Psoas muscle (tissue), 8 donors: ENCODE results near the gene CDK11A. TPM values are rescaled to one million over a fixed set of nuclear protein-coding genes. Genes with fewer than 3 reads are reported as not detected.
A peak's percentile ranks its signal among the peaks of the same experiment; 100 is the strongest.
"Not testable (repeated sequence)": the region's sequence is repeated elsewhere in the genome, so short reads cannot be mapped to it uniquely, and the experiment has no call there.

ENCODE experiments used
- ATAC-seq, 4 donors: fragments of 200-7000 bp; cut with Tn5 transposase; one replicate each; pipeline ENCODE4 v1.9.1; 2020; ENCODE audit warnings: moderate library complexity in 3 of 4, mild to moderate bottlenecking in 2 of 4
- DNase-seq, 2 donors: peaks; one replicate each; pipeline ENCODE4 v3.0.0-alpha.2; 2020
- H3K27ac ChIP-seq: fragments of 200-600 bp; one replicate; pipeline ENCODE4 v1.8.0; 2022
- H3K27me3 ChIP-seq, 3 donors: fragments of 200-600 bp in 1 of 3; one replicate each; pipeline versions ENCODE4 v1.6.1 to v1.8.0; 2013 to 2022; ENCODE audit warnings: low read length in 2 of 3, mild to moderate bottlenecking in 2 of 3, moderate library complexity in 1 of 3; ENCODE audit not compliant: insufficient read depth in 3 of 3
- H3K36me3 ChIP-seq, 2 donors: fragments of 200-600 bp in 1 of 2; one replicate each; pipeline versions ENCODE4 v1.6.1 to v1.8.0; 2013 to 2022; ENCODE audit warnings: low read depth in 1 of 2, mild to moderate bottlenecking in 1 of 2, moderate library complexity in 1 of 2; ENCODE audit not compliant: insufficient read depth in 1 of 2
- H3K4me1 ChIP-seq: fragments of 200-600 bp; one replicate; pipeline ENCODE4 v1.8.0; 2022
- H3K4me3 ChIP-seq: fragments of 200-600 bp; one replicate; pipeline ENCODE4 v1.8.0; 2022; ENCODE audit warnings: mild to moderate bottlenecking
- H3K9me3 ChIP-seq: fragments of 200-600 bp; one replicate; pipeline ENCODE4 v1.8.0; 2022
- CTCF ChIP-seq: fragments of 200-600 bp; IDR thresholded peaks from one replicate; pipeline ENCODE4 v1.8.0; 2022; ENCODE audit warnings: antibody characterized with exemption
- WGBS, 3 donors: extraction: QIAGEN DNeasy Blood & Tissue Kit; methylation state at CpG; one replicate each; pipeline versions ENCODE4 v1.1.6 to v1.1.7; 2013; 5-methylcytosine and 5-hydroxymethylcytosine counted together
- intact Hi-C, 2 donors: fragments of 100-400 bp; cut with DNase I; formaldehyde crosslinking; loops; one replicate each; pipeline versions ENCODE4 v1.11.0 to v1.14.2; 2022
- polyA plus RNA-seq, 3 donors: library from polyadenylated mRNA; stranded (reverse); fragments of 200-250 nt; gene quantifications; one replicate each; pipeline ENCODE4 v1.2.3, GENCODE V29; 2013
- total RNA-seq, 4 donors: library from RNA; stranded (reverse); fragmentation: NEBNext Ultra II Directional in 2 of 4; extraction: Animal tissue kit (Norgen Biotek cat#: 25700) in 2 of 4; gene quantifications; one replicate each; pipeline versions ENCODE4 v1.2.1 to v1.2.4, GENCODE V29; 2021 to 2023
- donor health status: healthy with polysubstance abuse.
- donor health status: DM: no; HTN: no; CAD: no; lungs with moderate emphysema.
- donor health status: Bipolar disorder and iron deficiency.
- donor health status: healthy.
- donor health status: DM: yes; HTN: yes; CAD: no.
- donor health status: DM: no; HTN: no; CAD: no.
- donor health status: DM: no; HTN: no; CAD: no.
- donor health status: DM: yes; HTN: yes; CAD: no.

The CDK11A gene
- total and polyA plus RNA-seq, 7 donors: 15.9 to 36.6 (median 20.4) TPM

DNA sequence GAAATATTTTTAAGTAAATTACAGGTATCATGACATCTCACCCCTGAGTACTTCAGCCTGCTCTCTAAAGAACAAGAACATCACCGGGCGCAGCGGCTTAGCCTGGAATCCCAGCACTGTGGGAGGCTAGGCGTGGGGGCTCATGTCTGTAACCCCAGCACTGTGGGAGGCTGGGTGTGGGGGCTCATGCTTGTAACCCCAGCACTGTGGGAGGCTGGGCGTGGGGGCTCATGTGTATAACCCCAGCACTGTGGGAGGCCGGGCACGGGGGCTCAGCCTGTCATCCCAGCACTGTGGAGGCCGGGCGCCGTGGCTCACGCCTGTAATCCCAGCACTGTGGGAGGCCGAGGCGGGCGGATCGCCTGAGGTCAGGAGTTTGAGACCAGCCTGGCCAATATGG is 57.6 kb downstream of the CDK11A start:
- Histone ChIP-seq H3K4me1 (peaks cover 11% of the 10 kb centered on the region), H3K4me3 (no peak overlapping the region), H3K36me3 (peaks cover 2 to 64% of the 10 kb centered on the region in 2 donors), H3K27me3 (no peaks in the 10 kb centered on the region), H3K9me3 (no peaks in the 10 kb centered on the region), H3K27ac (no peak overlapping the region)
- intact Hi-C loops: no loop called here
- ATAC-seq: no peak
- 89 to 95% (median 93%) methylated on average over 13 to 15 of the region's 15 CpGs for WGBS, 3 donors
- peak in 1 of 2 donors; percentile 51 for DNase-seq
- TF ChIP-seq CTCF: no peak

GRCh38 chr1:1665815-1666251 is 58.3 kb downstream of the CDK11A start:
- no peak overlapping the region for H3K4me3 ChIP-seq
- TF ChIP-seq CTCF: peak; percentile 33
- H3K27me3 ChIP-seq: no peaks in the 10 kb centered on the region
- no peaks in the 10 kb centered on the region for H3K9me3 ChIP-seq
- DNase-seq: no peak
- WGBS, 3 donors: 75 to 82% (median 77%) methylated on average over 25 of the region's 25 CpGs
- peaks cover 2 to 57% of the 10 kb centered on the region in 2 donors for H3K36me3 ChIP-seq
- intact Hi-C loops: loop anchor here in 1 of 2 donors (1.0 kb wide), 1 partner anchor 63 kb away; no protein-coding TSS in a partner anchor
- H3K4me1 ChIP-seq: peaks cover 12% of the 10 kb centered on the region
- no peak overlapping the region for H3K27ac ChIP-seq
- ATAC-seq: peak in 1 of 4 donors; percentile 44

DNA sequence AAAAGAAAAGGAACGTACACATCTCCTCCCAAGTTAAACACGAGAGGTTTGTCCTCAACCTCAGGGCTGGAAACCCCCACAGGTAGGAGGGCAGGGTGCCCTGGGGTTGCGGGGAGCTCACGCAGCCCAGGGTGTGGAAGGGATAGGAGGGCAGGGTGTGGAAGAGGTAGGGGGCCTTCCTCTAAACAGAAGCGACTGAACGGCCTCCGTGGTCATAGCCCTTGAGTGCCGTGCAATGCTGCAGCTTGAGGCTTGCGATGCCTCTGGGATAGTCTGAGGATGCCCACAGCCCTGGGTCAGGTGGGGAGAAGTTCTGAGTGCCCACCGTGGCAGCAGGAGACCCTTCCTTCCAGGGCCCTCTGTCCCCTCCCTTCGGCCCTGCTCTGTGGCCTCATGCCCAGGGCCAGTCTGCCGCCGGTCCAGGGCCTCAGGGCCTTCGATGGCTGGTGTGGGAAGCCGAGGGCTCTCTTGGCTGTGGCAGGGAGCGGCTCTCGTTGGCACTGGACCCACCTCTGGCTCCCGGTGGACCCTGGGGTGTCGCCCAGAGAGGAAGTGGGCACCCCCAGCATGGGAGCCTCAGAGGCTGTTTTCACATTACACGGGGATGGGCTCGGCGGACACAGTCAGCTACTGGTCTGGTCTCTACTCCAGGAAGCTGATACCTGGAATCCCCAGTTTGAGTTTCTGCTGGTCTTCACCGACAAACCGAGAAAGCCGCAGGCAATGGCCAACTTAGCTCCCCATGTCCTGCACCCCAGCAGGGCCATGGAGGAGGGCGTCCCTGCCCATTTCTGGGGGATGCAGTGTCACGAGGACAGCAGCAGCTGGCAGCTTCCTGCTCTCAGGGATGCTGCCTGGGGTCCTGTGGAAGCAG is 59.0 kb downstream of the CDK11A start:
- TF ChIP-seq CTCF: no peak
- Histone ChIP-seq H3K4me3 (no peak overlapping the region), H3K9me3 (no peaks in the 10 kb centered on the region), H3K27me3 (no peaks in the 10 kb centered on the region), H3K27ac (no peak overlapping the region), H3K4me1 (peaks cover 15% of the 10 kb centered on the region), H3K36me3 (peaks cover 2 to 52% of the 10 kb centered on the region in 2 donors)
- no peak for ATAC-seq
- DNase-seq: no peak
- 81 to 92% (median 86%) methylated on average over 26 to 27 of the region's 27 CpGs for WGBS, 3 donors
- intact Hi-C loops: loop anchor here in 1 of 2 donors (1.0 kb wide), 1 partner anchor 64 kb away; no protein-coding TSS in a partner anchor

GRCh38 chr1:1664318-1664717 is 59.8 kb downstream of the CDK11A start:
- DNase-seq, H3K27me3 ChIP-seq, H3K4me3 ChIP-seq, H3K27ac ChIP-seq, intact Hi-C loops, ATAC-seq, H3K9me3 ChIP-seq: not testable (repeated sequence)
- Histone ChIP-seq H3K36me3 (peaks cover 2 to 44% of the 10 kb centered on the region in 2 donors), H3K4me1 (peaks cover 15% of the 10 kb centered on the region)
- 83 to 100% (median 83%) methylated on average over 1 to 6 of the region's 11 CpGs for WGBS, 3 donors

DNA sequence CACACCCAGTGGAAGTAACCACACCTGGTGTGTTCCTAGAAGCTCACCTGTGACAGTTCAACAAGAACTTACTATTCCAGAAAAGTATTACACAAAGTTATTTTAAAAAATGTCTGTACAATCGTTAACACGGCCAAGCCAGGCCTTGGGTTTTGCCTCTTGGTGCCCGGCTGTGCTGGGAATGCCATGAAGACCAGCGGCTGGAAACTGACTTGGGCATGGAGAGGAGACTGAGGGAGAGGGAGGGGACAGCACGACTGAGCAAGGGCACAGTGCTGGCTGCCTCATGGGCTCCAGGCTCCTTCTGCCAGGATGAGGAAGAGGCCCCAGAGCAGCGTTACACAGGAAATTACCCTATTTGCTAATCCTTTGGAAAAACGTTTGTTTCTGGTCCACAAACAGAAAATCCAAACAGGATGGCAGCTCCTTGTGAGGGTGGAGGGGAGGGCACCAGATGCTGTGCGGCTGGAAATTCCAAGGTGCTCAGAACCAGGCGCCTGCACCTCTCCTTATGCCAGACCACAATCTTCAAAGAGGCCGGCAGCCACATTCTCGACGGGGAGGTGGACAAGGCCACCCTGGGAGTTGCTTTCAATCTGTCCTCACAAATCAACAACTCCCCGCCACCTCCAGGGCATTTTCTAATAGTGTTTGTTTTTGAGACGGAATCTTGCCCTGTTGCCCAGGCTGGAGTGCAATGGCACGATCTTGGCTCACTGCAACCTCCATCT is 61.2 kb downstream of the CDK11A start:
- H3K27me3 ChIP-seq, H3K4me3 ChIP-seq, H3K9me3 ChIP-seq, intact Hi-C loops, DNase-seq, ATAC-seq: not testable (repeated sequence)
- H3K27ac ChIP-seq: peak overlapping the region; percentile 76
- peaks cover 2 to 31% of the 10 kb centered on the region in 2 donors for H3K36me3 ChIP-seq
- H3K4me1 ChIP-seq: peaks cover 15% of the 10 kb centered on the region
- 70 to 76% (median 76%) methylated on average over 15 of the region's 15 CpGs for WGBS, 3 donors

- Histone ChIP-seq H3K27ac (peak overlapping the region; percentile 76), H3K36me3 (peaks cover 2 to 26% of the 10 kb centered on the region in 2 donors), H3K4me1 (peaks cover 15% of the 10 kb centered on the region)
- ATAC-seq, H3K4me3 ChIP-seq, intact Hi-C loops, H3K27me3 ChIP-seq, H3K9me3 ChIP-seq, DNase-seq: not testable (repeated sequence)
- 45 to 83% (median 46%) methylated on average over 8 to 9 of the region's 9 CpGs for WGBS, 3 donors
These were observed 61.8 kb downstream of the CDK11A start for GRCh38 chr1:1662392-1662791.
